ENCODE measurements around the gene TP53AIP1.
A peak's percentile ranks its signal among the peaks of the same experiment; 100 is the strongest.

TP53AIP1 gene

GRCh38 chr11:128904303-128904655, 38.4 kb downstream of the TP53AIP1 start:
- no peak for DNase-seq

DNA sequence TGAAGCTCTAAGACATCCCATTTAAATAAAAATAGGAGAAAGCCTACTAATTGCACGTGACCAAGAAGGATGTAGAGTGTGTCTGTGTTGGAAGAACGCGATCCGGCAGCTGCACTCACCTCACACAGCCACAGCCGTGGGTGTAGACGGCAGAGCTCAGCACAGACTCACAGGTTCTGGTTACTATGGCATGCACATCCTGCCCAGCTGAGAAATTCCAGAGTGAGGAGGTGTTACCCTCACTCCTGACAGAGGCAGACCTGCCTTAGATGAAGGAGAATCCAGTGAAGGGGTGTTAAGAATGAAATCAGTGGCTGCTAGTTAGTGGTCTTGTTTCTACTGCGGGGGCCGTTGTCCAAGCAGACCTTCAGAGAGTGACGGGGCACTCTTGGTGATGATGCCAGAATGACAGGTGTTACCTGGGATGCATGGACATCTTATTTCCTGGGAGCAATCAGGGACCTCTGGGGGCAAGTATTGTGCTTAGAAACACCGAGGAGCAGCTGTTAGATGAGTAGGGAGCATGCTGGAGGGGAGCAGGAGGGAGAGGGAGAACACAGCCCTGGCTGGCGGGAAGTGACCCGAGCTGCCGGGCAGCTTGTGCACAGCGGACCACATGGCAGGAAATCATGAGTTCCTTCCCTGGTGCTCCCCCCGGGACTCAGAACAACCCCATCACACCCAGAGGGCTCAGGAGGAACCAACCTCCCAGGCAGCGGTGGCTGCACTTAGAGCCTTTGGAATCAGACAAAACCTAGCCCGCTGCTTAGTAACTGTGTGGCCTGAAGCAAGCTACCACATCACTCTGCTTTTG, 39.2 kb downstream of the TP53AIP1 start:
- DNase-seq = no peak

GRCh38 chr11:128902515-128903066, 40.1 kb downstream of the TP53AIP1 start:
- no peak for DNase-seq

- no peak for DNase-seq
Observed at GRCh38 chr11:128901653-128902514, 40.8 kb downstream of the TP53AIP1 start.

DNA sequence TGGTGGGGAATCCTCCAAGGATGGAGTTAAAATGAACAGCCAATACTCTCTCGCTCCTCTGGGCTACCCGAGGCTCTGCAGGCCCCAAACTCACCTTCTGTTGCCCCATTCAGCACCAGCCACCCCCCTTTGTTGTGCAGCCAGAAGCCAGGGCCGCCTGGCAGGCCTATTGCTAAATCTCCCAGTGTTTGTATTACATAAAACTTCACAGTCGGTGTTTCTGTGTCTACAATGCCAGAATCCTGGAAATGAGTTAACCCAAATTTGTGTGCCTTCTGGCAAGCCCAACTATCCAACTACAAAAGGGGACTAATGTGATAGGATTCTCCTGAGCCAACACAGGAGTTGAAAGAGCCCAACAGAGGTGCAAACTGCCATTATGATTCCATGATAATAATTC, 42.2 kb downstream of the TP53AIP1 start:
- no peak for DNase-seq

- no peak for DNase-seq
Observed at GRCh38 chr11:128898580-128899344, 43.9 kb downstream of the TP53AIP1 start.

DNA sequence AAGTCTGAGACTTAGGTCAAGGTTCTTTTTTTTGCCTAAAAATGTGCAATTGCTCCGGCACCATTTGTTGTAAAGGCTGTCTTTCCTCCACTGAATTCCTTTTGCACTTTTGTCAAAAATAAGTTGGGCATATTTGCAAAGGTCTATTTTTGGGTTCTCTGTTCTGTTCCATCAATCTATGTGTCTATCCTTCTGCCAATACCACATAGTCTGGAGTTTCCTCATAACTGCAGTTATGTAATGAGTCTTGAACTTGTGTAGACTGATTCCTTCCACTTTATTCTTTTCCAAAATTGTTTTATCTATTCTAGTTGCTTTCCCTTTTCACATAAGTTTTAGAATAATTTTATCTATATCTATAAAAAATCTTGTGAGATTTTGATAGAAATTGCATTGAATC, 44.8 kb downstream of the TP53AIP1 start:
- no peak for DNase-seq

- no peak for DNase-seq
Observed at GRCh38 chr11:128896356-128896755, 46.3 kb downstream of the TP53AIP1 start.

- DNase-seq = no peak
Observed at GRCh38 chr11:128895526-128895925, 47.1 kb downstream of the TP53AIP1 start.

- no peak for DNase-seq
Observed at GRCh38 chr11:128894685-128895084, 48.0 kb downstream of the TP53AIP1 start.

DNA sequence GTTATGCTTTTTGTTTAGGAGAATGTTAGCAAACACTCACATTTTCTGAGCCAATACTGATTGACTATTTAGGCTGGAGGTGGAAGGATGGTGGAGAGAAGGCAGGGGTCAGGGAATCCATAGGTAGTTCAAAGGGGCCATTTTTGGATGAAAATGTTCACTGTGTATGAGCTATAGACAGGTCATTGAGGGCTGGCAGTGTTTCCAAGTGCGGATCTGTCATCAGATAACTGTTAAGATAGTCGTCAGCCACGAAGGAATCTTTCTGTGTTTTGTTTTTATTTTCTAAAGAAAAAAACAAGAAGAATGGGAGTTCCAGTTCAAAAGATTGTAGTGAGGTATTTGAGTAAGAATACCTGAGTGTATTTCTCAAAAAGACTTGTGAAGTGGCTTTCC, 48.4 kb downstream of the TP53AIP1 start:
- no peak for DNase-seq

GRCh38 chr11:128893578-128894285, 48.9 kb downstream of the TP53AIP1 start:
- no peak for DNase-seq

- no peak for DNase-seq
Observed at GRCh38 chr11:128892866-128893565, 49.7 kb downstream of the TP53AIP1 start.

DNA sequence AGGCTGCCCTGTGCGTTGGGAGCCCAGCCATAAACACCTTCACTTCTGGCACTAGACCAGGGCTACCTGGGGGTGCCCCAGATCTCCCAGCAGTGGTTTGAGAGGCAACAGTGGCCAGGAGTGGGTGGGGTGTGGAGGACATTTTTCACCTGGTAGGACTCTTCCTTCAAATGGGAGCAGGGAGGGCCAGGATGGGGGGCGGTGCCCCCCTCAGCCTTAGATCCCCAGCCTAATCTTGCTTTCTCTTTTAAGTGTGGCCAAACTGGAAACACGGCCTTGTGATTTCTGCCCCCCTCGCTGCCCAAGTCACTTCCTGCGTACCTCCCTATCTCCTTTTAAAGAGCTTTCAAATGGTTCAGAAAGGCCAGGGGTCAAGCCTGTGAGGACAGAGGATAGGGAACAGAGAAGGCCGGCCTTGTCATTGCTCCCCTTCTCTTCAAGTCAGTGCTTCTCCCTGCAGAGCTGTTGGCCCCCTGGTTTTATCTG, 50.7 kb downstream of the TP53AIP1 start:
- no peak for DNase-seq

DNA sequence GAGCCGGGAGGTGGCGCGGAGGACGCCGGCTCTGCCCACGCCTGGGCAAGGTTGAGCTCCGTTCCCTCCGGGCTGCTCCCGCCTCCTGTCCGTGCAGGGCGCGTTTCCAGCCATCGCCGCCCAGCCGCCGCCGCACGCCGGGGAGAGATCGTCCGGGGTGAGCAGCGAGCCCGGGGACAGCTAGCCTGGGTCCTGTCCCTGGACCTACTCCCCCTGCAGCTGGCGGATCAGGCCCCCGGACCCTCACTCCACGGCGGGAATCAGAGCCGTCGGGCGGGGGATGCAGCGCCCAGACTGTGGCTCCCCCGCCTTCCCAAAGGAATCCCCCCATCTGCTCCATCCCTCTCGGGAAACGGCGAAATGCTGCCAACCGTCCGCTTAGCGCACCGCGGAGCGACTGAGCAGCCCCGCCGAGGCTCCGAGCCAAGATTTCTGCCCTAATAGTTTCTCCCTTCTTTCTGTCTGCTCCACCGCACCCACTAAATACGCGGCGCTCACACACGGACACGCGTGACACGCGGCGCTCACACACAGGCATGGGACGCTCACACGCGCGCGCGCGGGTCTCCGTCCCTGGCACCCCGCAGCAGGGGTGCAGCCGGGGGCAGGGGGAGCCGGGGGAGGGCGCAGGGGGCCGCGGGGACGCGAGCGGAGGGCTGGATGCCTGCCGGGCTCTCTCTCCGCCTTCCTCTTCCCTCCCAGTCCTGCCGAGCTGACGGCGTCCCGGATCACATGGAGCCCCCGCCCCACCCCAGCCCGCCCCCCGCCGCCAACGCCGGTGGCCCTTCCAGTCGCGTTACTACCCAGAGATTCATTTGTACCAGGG, 51.9 kb downstream of the TP53AIP1 start, which contains the start of gene KCNJ5:
Gene KCNJ5 (plus strand): TSS at position 814 of the 826 bp plus-strand sequence. CDS start 19,918 bp downstream, outside the sequence.
- peak; percentile 60 for DNase-seq

GRCh38 chr11:128890216-128890542, 52.5 kb downstream of the TP53AIP1 start:
- no peak for DNase-seq

DNA sequence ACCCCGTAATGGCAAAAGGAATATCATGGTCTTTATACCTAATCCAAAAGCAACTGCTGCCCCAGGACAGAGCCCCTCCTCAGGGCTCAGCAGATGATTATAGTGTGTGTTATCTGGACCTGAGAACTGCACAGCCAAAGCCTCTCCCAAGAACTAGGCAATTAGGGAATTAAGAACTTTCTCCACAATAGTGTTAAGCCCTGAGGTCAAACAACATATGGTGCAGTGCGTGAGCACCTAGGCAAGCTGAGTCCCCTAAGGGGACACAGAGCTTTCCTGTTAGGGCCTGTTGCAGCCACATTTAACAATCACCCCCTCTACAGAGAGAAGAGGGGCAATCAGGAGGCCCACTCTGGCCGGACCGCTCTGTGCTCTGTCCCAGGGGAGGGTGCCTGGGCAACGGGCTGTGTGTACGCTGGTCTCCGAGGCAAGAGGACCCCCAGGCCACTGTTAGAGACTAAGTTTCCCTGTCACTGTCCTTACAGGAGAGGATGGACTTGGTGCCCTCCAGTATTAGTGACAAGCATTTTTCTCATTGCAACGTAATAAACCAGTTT, 52.9 kb downstream of the TP53AIP1 start:
- no peak for DNase-seq

DNA sequence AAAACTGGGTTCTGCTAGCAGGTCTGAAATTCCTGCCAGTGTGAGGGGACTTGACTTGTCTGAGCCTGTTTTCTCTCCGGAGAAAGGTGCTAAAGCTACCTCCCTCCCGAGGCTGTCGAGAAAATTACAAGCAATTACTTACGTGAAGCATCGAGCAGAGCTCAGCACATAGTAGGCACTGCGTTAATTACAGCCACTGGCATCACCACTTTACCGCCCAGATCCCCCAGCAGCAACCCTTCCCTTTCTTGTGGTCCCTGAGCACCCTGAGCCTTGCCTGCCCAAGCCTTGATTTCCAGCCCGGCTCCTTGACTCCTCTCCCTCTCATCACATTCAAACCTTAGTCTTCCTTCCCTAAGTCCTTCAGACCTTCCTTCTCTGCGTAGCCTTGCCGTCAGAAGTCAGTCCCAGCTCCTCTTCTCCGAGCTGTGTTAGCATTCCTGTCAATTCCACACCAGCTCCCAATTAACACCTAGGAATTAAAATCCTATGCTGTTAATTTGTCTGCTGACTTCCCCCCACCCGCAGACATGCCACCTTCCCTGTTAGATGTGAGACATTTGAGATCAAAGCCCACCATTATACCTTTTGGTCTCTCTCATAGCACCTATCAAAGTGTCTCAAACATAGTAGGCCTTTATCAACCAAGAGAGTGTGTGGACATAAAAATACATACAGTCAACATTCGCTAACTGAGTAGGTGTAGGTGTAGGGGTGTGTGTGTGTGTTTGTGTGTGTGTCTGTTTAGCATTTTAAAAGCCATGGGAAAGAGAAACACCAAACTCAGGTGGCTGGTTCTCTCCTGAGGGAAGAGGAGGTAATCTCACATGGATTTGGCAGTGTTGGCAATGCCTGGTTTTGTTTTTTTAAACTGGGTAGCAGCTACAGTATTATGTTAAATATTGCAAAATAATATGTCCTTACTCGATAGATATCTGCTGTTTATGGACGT, 54.4 kb downstream of the TP53AIP1 start:
- no peak for DNase-seq

All from NCI-H146 (cell line).